ENCODE measurements around the gene HNRNPH3.

Gene HNRNPH3

DNA sequence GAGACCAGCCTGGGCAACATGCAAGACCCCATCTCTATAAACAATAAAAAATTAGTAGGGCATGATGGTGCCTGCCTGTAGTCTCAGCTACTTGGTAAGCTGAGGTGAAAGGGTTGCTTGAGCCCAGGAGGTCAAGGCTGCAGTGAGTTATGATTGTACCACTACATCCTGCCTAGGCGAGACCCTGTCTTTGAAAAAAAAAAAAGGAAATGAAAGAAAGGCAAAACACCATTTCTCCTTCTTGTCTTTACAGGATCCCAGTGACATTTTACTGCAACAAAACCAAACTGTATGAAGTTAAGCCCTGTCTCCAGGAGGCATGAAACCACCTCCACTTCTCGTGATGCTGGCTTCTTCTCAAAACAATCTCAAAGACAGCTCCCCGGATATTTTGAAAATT is 30.7 kb downstream of the HNRNPH3 start:
- no peak for DNase-seq (ENCODE audit: low read depth)
- TF ChIP-seq, protein P1, sequence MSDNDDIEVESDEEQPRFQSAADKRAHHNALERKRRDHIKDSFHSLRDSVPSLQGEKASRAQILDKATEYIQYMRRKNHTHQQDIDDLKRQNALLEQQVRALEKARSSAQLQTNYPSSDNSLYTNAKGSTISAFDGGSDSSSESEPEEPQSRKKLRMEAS (IDR thresholded peaks at IDR 0.05; ENCODE audit: low read depth, low read length) = no peak
- TF ChIP-seq, protein P2, sequence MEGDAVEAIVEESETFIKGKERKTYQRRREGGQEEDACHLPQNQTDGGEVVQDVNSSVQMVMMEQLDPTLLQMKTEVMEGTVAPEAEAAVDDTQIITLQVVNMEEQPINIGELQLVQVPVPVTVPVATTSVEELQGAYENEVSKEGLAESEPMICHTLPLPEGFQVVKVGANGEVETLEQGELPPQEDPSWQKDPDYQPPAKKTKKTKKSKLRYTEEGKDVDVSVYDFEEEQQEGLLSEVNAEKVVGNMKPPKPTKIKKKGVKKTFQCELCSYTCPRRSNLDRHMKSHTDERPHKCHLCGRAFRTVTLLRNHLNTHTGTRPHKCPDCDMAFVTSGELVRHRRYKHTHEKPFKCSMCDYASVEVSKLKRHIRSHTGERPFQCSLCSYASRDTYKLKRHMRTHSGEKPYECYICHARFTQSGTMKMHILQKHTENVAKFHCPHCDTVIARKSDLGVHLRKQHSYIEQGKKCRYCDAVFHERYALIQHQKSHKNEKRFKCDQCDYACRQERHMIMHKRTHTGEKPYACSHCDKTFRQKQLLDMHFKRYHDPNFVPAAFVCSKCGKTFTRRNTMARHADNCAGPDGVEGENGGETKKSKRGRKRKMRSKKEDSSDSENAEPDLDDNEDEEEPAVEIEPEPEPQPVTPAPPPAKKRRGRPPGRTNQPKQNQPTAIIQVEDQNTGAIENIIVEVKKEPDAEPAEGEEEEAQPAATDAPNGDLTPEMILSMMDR (IDR thresholded peaks at IDR 0.05; ENCODE audit: low read depth, low read length) = no peak
- TF ChIP-seq POLR2A (IDR thresholded peaks at IDR 0.05; ENCODE audit: extremely low read depth, insufficient read length) = no peak
- TF ChIP-seq MYC (IDR thresholded peaks at IDR 0.05; ENCODE audit: low read depth, low read length) = no peak
- no peak overlapping the region for H3K4me3 ChIP-seq (ENCODE audit: low read depth, low read length)

DNA sequence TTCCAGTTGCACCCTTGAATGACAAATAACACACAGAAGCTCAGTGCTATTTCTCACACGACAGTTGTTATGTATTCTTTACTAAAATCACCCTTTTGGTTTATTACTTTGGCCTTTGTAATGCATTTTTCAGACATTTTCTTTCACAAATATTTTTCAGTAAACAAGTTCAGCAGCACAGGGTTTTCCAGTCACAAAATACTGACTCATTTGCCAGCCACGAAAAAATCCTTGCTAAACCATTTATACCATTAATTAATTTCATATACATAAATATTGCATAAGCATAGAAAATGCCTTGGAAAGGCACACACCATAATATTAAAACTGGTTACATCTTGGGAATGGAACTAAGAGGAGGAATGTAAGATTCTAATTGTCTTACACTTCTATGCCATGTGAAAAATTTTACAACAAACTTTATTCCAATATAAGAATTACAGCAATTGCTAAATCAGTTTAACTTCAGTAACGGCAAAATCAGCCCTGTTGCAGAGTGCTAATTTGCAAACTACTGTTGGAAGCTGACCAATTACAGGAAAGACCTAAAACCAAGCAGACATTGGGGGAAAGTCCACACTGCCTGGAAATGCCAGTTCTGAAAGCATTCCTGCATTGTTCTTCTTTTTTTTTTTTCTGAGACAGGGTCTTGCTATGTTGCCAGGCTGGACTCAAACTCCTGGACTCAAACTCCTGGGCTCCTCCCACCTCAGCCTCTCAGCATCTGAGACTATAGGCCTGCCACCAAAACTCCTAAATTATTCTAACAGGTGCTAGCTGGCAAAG is 32.4 kb downstream of the HNRNPH3 start:
- DNase-seq (ENCODE audit: low read depth) = no peak
- TF ChIP-seq, protein P2 (IDR thresholded peaks at IDR 0.05; ENCODE audit: low read depth, low read length) = no peak
- no peak for TF ChIP-seq MYC (IDR thresholded peaks at IDR 0.05; ENCODE audit: low read depth, low read length)
- TF ChIP-seq, protein P1 (IDR thresholded peaks at IDR 0.05; ENCODE audit: low read depth, low read length) = no peak
- TF ChIP-seq POLR2A (IDR thresholded peaks at IDR 0.05; ENCODE audit: extremely low read depth, insufficient read length) = no peak
- H3K4me3 ChIP-seq (ENCODE audit: low read depth, low read length) = no peak overlapping the region

DNA sequence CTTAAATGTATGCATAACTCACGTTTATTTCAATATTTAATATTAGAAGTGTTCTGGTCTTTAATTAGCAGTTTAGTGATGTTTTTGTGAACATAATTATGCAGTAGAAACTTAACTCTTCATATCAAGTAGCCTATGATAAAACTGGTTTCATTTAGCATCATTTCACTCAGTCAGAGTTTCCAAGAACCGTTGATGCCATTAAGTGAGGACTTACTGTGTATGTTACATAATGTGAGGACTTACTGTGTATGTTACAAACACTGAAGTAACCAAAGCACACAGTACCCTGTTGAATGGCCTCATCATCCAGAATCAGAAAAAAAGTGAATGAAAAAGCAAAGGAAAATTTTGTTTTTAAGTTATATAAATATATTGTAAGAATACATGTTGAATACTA is 33.7 kb downstream of the HNRNPH3 start:
- no peak overlapping the region for H3K4me3 ChIP-seq (ENCODE audit: low read depth, low read length)
- DNase-seq (ENCODE audit: low read depth) = no peak
- TF ChIP-seq POLR2A (IDR thresholded peaks at IDR 0.05; ENCODE audit: extremely low read depth, insufficient read length) (no peak), MYC (IDR thresholded peaks at IDR 0.05; ENCODE audit: low read depth, low read length) (no peak)
- TF ChIP-seq, protein P2 (IDR thresholded peaks at IDR 0.05; ENCODE audit: low read depth, low read length) = no peak
- TF ChIP-seq, protein P1 (IDR thresholded peaks at IDR 0.05; ENCODE audit: low read depth, low read length) = no peak

DNA sequence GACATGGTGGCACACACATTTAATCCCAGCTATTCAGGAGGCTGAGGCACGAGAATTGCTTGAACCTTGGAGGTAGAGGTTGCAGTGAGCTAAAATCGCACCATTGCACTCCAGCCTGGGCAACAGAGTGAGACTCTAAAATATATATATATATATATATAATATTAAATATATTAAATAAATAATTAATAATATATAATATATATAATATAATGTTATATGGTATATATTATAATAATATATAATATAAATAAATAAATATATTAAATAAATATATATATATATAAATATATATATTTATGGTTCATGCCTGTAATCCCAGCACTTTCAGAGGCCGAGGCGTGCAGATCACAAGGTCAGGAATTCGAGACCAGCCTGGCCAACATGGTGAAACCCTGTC is 34.7 kb downstream of the HNRNPH3 start:
- no peak overlapping the region for H3K4me3 ChIP-seq (ENCODE audit: low read depth, low read length)
- DNase-seq (ENCODE audit: low read depth) = no peak
- no peak for TF ChIP-seq MYC (IDR thresholded peaks at IDR 0.05; ENCODE audit: low read depth, low read length)
- TF ChIP-seq, protein P2 (IDR thresholded peaks at IDR 0.05; ENCODE audit: low read depth, low read length) = no peak
- TF ChIP-seq, protein P1 (IDR thresholded peaks at IDR 0.05; ENCODE audit: low read depth, low read length) = no peak
- TF ChIP-seq POLR2A (IDR thresholded peaks at IDR 0.05; ENCODE audit: extremely low read depth, insufficient read length) = no peak

DNA sequence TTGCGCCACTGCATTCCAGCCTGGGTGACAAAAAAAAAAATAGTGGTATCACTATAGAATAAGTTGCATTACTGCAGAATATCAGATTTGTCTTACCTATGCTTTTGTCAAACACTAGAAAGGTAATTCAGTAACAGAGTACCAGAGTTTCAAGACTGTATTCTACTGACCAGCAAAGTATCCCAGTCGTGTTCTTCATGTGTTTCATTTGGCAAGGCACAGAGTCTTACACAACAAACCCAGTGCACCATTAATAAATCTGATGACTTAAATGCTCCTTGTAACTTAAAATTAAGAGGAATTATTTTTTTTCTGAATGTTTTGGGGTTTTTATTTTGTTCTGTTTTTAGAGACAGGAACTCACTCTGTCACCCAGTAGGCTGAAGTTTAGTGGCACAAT is 35.3 kb downstream of the HNRNPH3 start:
- TF ChIP-seq, protein P2 (IDR thresholded peaks at IDR 0.05; ENCODE audit: low read depth, low read length) = no peak
- no peak for TF ChIP-seq POLR2A (IDR thresholded peaks at IDR 0.05; ENCODE audit: extremely low read depth, insufficient read length)
- TF ChIP-seq MYC (IDR thresholded peaks at IDR 0.05; ENCODE audit: low read depth, low read length) = no peak
- TF ChIP-seq, protein P1 (IDR thresholded peaks at IDR 0.05; ENCODE audit: low read depth, low read length) = no peak
- no peak overlapping the region for H3K4me3 ChIP-seq (ENCODE audit: low read depth, low read length)
- no peak for DNase-seq (ENCODE audit: low read depth)

Data from NB4 (cell line).